ENCODE measurements around the gene KCNA10. TPM values are rescaled to one million over a fixed set of nuclear protein-coding genes. Genes with fewer than 3 reads are reported as not detected.

The KCNA10 gene
- total RNA-seq, 3 donors from 2014 or later = not detected

DNA sequence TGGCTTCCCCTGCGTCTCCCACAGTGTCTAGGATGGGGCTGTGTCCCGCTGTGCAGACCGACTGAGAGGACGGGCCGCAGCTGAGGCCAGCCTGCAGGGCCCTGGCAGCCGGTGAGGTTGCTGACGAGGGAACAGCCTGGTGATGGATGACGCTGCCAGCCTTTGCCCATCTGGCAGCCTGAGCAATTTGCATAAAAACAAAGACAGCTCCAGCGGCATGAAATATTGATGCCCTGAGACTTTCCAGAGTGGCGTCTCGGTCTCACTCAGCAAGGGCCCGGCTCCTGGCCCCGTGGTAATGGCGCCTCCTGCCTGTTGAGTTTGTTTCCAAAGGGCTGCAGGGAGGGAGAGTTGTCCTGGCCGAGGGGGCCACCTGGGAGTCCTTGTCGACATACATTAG is 19.1 kb upstream of the KCNA10 start:
- Histone ChIP-seq H3K27me3 (peaks cover 0 to 13% of the 10 kb centered on the region in 2 donors), H3K36me3 (no peaks in the 10 kb centered on the region), H3K27ac (no peak overlapping the region), H3K9me3 (no peaks in the 10 kb centered on the region), H3K4me3 (no peak overlapping the region), H3K4me1 (no peaks in the 10 kb centered on the region)
- intact Hi-C loops (cut with DNase I; ENCODE audit: low total_unique reads) = no loop called here
- DNase-seq (ENCODE audit: low spot score in 2 of 2) = no peak
- TF ChIP-seq POLR2AphosphoS5 (IDR thresholded peaks at IDR 0.05) = no peak

DNA sequence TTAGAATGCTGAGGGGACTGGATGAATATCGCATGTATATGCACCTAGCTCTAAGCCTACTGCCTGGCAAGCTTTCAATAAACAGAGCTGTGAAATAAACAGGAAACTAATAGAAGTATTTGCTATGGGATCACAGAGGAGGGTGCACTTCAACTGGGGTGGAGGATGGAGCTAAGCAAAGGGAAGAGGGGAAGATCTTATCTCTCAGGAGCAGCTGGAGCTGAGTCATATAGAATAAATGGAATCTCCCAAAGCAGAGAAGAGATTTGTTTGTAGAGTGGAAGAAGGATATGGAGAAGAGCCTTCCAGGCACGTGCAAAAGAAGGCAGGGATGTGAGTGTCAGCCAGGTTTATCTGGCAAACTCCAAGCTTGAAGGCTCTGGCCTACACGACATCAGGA is 17.0 kb upstream of the KCNA10 start:
- H3K4me3 ChIP-seq = no peak overlapping the region
- TF ChIP-seq POLR2AphosphoS5 (IDR thresholded peaks at IDR 0.05) (no peak), POLR2A (IDR thresholded peaks at IDR 0.05) (no peak)
- TF ChIP-seq, protein P1, sequence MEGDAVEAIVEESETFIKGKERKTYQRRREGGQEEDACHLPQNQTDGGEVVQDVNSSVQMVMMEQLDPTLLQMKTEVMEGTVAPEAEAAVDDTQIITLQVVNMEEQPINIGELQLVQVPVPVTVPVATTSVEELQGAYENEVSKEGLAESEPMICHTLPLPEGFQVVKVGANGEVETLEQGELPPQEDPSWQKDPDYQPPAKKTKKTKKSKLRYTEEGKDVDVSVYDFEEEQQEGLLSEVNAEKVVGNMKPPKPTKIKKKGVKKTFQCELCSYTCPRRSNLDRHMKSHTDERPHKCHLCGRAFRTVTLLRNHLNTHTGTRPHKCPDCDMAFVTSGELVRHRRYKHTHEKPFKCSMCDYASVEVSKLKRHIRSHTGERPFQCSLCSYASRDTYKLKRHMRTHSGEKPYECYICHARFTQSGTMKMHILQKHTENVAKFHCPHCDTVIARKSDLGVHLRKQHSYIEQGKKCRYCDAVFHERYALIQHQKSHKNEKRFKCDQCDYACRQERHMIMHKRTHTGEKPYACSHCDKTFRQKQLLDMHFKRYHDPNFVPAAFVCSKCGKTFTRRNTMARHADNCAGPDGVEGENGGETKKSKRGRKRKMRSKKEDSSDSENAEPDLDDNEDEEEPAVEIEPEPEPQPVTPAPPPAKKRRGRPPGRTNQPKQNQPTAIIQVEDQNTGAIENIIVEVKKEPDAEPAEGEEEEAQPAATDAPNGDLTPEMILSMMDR (IDR thresholded peaks at IDR 0.05) = no peak
- H3K27me3 ChIP-seq = peaks cover 0 to 20% of the 10 kb centered on the region in 2 donors
- no peaks in the 10 kb centered on the region for H3K4me1 ChIP-seq
- DNase-seq (ENCODE audit: low spot score in 2 of 2) = no peak
- intact Hi-C loops (cut with DNase I; ENCODE audit: low total_unique reads) = no loop called here
- no peaks in the 10 kb centered on the region for H3K36me3 ChIP-seq
- H3K9me3 ChIP-seq = no peaks in the 10 kb centered on the region
- H3K27ac ChIP-seq = no peak overlapping the region

DNA sequence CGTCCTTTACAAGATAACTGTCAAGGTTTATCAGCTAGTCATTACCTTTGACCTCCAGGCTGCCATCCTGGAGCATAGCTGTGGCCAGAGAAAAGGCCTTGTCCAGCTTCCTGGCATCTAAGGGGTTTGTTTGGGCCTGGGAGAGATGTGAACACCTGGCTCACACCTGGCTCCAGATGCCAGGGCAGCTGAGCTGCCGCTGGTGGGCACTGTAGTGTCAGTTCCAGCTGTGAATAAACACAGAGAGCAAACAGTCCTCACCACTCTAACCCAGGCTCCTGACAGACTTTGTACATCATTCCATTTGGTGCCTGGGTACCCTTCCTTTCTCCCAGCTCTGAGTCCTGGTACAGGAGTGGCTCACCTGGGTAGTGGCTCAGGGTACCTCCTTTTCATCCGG is 14.3 kb upstream of the KCNA10 start:
- Histone ChIP-seq H3K4me3 (no peak overlapping the region), H3K9me3 (no peaks in the 10 kb centered on the region), H3K36me3 (no peaks in the 10 kb centered on the region), H3K4me1 (no peaks in the 10 kb centered on the region), H3K27ac (no peak overlapping the region), H3K27me3 (peaks cover 0 to 19% of the 10 kb centered on the region in 2 donors)
- intact Hi-C loops (cut with DNase I; ENCODE audit: low total_unique reads) = no loop called here
- no peak for DNase-seq (ENCODE audit: low spot score in 2 of 2)
- TF ChIP-seq POLR2A (IDR thresholded peaks at IDR 0.05) (no peak), POLR2AphosphoS5 (IDR thresholded peaks at IDR 0.05) (no peak)
- TF ChIP-seq, protein P1 (IDR thresholded peaks at IDR 0.05) = no peak

DNA sequence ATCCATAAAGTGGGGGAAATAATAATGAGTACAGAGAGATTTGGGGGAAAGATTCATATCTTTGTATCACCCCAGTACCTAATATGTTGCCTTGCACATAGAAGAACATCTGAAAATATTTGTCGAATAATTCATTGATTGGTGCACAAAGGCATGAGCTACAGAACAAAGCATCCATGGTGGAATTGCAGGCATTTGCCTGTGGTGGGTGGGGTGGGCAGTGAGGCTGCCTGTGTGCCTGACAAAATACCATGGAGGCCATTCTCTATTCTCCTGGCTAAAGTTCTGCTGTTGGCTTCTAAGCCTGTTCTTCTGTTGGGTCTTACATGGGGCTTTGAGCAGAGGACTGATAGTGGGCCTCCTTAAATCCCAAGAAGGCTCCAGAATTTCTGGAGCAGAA is 10.0 kb upstream of the KCNA10 start:
- no peak overlapping the region for H3K4me3 ChIP-seq
- no peak for DNase-seq (ENCODE audit: low spot score in 2 of 2)
- peaks cover 0 to 22% of the 10 kb centered on the region in 2 donors for H3K27me3 ChIP-seq
- no peaks in the 10 kb centered on the region for H3K9me3 ChIP-seq
- intact Hi-C loops (cut with DNase I; ENCODE audit: low total_unique reads) = no loop called here
- H3K4me1 ChIP-seq = no peaks in the 10 kb centered on the region
- no peaks in the 10 kb centered on the region for H3K36me3 ChIP-seq
- H3K27ac ChIP-seq = no peak overlapping the region
- TF ChIP-seq POLR2AphosphoS5 (IDR thresholded peaks at IDR 0.05) (no peak), POLR2A (IDR thresholded peaks at IDR 0.05) (no peak)
- TF ChIP-seq, protein P1 (IDR thresholded peaks at IDR 0.05) = no peak

DNA sequence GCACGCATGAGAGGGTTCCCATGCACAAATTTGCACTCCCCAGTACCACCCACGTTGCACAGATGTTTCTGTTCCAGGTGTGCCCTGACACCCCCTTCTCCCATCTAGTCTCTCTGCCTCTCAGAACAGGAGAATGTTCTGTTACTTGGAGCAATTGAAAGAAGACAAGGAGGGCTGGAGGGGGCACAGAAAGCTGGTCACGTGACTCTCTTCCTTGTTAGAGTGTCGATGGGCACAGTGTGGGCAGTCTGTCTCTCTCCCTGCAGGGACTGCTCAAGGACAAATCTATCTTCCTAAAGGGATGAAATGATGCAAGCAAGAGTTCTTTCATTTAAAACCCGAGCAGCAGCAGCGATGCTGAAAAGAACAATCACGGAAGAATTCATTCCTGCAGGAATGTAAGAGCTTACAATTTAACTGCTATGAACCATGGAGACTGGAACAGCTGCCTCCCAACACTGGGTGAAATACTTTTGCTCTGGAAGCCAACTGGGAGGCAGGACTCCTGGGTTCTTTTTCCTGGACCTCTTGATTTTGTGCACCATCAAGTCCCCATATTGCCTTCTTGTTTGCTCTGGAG is 7.3 kb upstream of the KCNA10 start:
- no peak for DNase-seq (ENCODE audit: low spot score in 2 of 2)
- no peaks in the 10 kb centered on the region for H3K9me3 ChIP-seq
- no peak for TF ChIP-seq POLR2A (IDR thresholded peaks at IDR 0.05)
- TF ChIP-seq, protein P1 (IDR thresholded peaks at IDR 0.05) = no peak
- no peak overlapping the region for H3K27ac ChIP-seq
- intact Hi-C loops (cut with DNase I; ENCODE audit: low total_unique reads) = no loop called here
- no peaks in the 10 kb centered on the region for H3K36me3 ChIP-seq
- peaks cover 0 to 24% of the 10 kb centered on the region in 2 donors for H3K27me3 ChIP-seq
- no peaks in the 10 kb centered on the region for H3K4me1 ChIP-seq
- H3K4me3 ChIP-seq = no peak overlapping the region

DNA sequence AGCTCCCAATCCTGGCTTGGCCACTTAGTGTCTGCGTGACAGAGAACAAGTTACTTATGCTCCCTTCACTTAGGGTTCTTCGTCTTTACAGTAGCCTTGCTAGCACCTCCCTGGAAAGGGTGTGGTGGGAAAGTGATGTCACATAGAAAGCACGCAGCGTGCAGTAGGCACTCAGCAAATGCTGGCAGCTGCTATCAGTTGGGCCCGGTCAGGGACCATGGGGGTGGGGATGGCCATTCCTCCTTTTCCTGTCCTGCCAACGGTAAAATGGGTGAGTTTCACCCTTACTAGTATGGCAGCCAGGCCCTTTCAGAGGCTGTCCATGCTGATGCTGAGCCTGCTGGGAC is 6.2 kb upstream of the KCNA10 start:
- no peak for DNase-seq (ENCODE audit: low spot score in 2 of 2)
- Histone ChIP-seq H3K9me3 (no peaks in the 10 kb centered on the region), H3K27me3 (peaks cover 0 to 20% of the 10 kb centered on the region in 2 donors), H3K4me1 (no peaks in the 10 kb centered on the region), H3K27ac (no peak overlapping the region), H3K4me3 (no peak overlapping the region), H3K36me3 (no peaks in the 10 kb centered on the region)
- no peak for TF ChIP-seq POLR2AphosphoS5 (IDR thresholded peaks at IDR 0.05)
- TF ChIP-seq POLR2A (IDR thresholded peaks at IDR 0.05) = no peak
- TF ChIP-seq, protein P1 (IDR thresholded peaks at IDR 0.05) = no peak
- intact Hi-C loops (cut with DNase I; ENCODE audit: low total_unique reads) = no loop called here
